T-helper 2 cell treated with Interferon-gamma antibody and Interleukin-4, amounts not matched to agents 5 μg/mL and 100 μg/mL, for 36 hours (primary cell): Measurements from ENCODE around the gene MAPK4.

Experiments used
- DNase-seq: peaks from one replicate; pipeline ENCODE4 v3.0.0; 2021; ENCODE audit warnings: low spot score
- H3K27ac Mint-ChIP-seq: one replicate; pipeline ENCODE4 v1.8.0; 2021; ENCODE audit warnings: mild to moderate bottlenecking, mixed read lengths
- H3K27me3 Mint-ChIP-seq: one replicate; pipeline ENCODE4 v1.8.0; 2021; ENCODE audit warnings: low read depth, mixed read lengths
- H3K36me3 Mint-ChIP-seq: one replicate; pipeline ENCODE4 v1.8.0; 2021; ENCODE audit warnings: low read depth, mixed read lengths
- H3K4me1 Mint-ChIP-seq: one replicate; pipeline ENCODE4 v1.8.0; 2021; ENCODE audit warnings: low read depth, mixed read lengths
- H3K4me3 Mint-ChIP-seq: one replicate; pipeline ENCODE4 v1.8.0; 2022; ENCODE audit warnings: mild to moderate bottlenecking, moderate library complexity, mixed read lengths
- H3K9me3 Mint-ChIP-seq: one replicate; pipeline ENCODE4 v1.8.0; 2021; ENCODE audit warnings: mixed read lengths

The MAPK4 gene

DNA sequence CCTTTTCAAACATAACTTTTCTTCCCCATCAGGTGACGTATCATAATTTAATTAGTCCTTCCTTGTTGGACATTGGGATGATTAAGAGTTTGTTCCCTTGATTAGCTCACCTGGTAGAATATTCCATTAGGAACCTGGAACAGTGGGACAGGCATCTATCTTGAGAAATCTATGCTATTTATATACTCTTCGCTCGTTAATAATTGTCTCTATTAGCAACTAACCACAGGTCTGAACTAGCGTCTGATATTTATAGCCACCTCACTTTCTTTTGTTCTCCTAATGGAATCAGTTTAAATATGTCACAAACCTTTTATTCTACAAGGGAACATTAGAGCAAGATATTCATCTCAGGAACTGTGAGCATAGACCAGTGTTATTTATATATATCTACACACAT lies 79.8 kb downstream of the MAPK4 start:
- Mint-ChIP-seq H3K4me1 (no peaks in the 10 kb centered on the region), H3K4me3 (no peak overlapping the region), H3K9me3 (no peaks in the 10 kb centered on the region), H3K27me3 (peaks cover 2% of the 10 kb centered on the region), H3K27ac (no peak overlapping the region), H3K36me3 (no peaks in the 10 kb centered on the region)
- no peak for DNase-seq

DNA sequence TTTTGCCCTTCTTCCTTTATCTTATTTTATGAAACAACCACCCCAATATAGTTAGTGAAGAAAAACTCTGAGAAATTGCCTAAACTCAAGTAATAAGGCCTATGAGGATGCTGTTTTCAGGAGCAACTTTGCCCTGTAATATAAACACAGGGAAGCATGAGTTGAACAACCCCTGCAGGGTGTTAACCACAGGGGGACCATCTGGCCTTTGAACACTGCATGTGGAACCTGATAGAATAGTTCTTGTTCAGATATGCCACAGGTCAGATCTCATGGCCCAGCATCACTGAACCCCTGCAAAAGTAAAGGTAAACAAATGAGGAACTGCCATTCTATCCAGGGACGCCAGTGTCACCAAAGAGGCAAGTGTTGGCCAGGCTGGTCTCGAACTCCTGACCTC lies 82.6 kb downstream of the MAPK4 start:
- Mint-ChIP-seq H3K36me3 (no peaks in the 10 kb centered on the region), H3K27ac (no peak overlapping the region), H3K4me3 (no peak overlapping the region), H3K9me3 (no peaks in the 10 kb centered on the region), H3K27me3 (peaks cover 2% of the 10 kb centered on the region), H3K4me1 (no peaks in the 10 kb centered on the region)
- no peak for DNase-seq

DNA sequence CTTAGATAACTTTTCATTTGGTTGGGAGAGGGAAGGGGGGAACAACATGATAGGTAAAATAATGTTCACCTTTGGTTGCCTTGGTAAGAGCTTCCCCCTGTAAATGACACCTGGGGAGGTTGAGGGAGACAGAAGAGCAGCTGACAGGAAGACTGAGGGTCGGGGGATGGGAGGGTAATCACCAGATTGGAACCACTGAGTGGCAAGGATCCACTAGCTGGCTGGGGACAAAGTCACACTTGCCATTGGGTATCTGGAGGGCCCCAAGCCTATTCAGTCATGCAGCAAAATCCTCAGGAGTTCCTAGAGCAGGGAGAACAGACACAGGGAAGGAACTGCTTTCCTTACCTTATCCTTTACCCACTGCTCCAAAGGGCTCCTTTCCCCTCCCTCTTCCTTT lies 84.3 kb downstream of the MAPK4 start:
- Mint-ChIP-seq H3K9me3 (no peaks in the 10 kb centered on the region), H3K4me3 (no peak overlapping the region), H3K36me3 (no peaks in the 10 kb centered on the region), H3K27me3 (peaks cover 2% of the 10 kb centered on the region), H3K4me1 (no peaks in the 10 kb centered on the region), H3K27ac (no peak overlapping the region)
- no peak for DNase-seq

DNA sequence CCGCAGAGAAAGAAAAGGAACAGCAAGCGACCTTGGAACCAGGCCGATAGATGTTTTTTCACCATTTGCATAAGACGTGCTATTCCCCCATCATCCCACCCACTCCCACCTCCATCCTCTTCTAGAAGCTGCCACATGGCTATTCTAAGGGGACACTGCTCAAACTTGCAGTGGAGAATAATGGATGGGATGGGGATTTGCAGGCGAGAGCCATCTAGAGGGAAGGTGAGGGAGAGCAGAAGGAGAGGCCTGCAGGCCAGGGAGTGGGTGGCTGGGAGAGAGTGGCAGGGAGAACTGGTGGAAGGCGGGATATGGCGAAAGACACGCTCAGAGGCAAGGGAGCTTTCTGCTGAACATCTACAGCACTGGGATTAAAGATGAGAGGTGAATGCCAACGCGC lies 84.9 kb downstream of the MAPK4 start:
- no peaks in the 10 kb centered on the region for H3K9me3 Mint-ChIP-seq
- H3K27me3 Mint-ChIP-seq: peaks cover 2% of the 10 kb centered on the region
- DNase-seq: no peak
- H3K4me3 Mint-ChIP-seq: no peak overlapping the region
- H3K36me3 Mint-ChIP-seq: no peaks in the 10 kb centered on the region
- no peak overlapping the region for H3K27ac Mint-ChIP-seq
- H3K4me1 Mint-ChIP-seq: no peaks in the 10 kb centered on the region

DNA sequence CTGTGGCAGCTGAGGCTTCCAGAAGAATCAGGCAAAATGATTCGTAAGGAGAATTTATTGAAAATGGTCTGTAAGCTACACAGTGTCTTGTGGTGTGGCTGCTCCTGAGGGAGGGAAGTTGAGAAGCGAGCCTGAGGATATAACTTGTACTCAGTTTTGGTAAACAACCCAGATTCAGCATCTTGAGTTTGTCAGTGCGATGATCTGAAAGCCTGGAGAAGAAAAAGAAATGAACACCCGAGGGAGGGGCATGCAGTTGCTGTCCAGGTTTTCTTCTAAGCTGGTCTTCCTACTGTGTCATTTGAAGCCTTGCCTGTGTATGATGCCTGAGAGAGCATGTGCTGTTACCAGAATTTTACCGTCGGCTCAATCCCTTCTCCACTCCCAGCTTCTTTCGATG lies 87.3 kb downstream of the MAPK4 start:
- H3K27me3 Mint-ChIP-seq: no peaks in the 10 kb centered on the region
- no peak overlapping the region for H3K4me3 Mint-ChIP-seq
- H3K9me3 Mint-ChIP-seq: no peaks in the 10 kb centered on the region
- no peaks in the 10 kb centered on the region for H3K36me3 Mint-ChIP-seq
- H3K4me1 Mint-ChIP-seq: no peaks in the 10 kb centered on the region
- H3K27ac Mint-ChIP-seq: no peak overlapping the region
- DNase-seq: no peak

DNA sequence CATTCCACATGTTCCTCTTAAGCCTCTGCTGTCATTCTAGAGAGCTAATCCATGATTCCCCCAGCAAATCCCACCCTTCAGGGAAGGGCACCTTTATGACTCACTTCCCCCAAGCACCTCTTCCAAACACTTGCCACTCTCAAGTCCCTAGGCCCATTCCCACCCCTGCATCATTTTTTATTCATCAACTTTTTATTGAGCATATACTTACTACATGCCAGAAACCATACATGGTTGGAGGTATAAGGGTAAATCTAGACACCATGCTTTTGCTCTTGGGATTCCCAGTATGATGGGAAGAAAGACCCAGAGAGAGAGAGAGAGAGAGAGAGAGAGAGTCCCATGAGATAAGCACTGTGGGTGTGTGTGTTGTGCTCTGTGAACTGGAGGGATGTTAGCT lies 87.9 kb downstream of the MAPK4 start:
- H3K36me3 Mint-ChIP-seq: no peaks in the 10 kb centered on the region
- H3K27me3 Mint-ChIP-seq: no peaks in the 10 kb centered on the region
- DNase-seq: no peak
- H3K27ac Mint-ChIP-seq: no peak overlapping the region
- no peaks in the 10 kb centered on the region for H3K4me1 Mint-ChIP-seq
- no peak overlapping the region for H3K4me3 Mint-ChIP-seq
- H3K9me3 Mint-ChIP-seq: no peaks in the 10 kb centered on the region

DNA sequence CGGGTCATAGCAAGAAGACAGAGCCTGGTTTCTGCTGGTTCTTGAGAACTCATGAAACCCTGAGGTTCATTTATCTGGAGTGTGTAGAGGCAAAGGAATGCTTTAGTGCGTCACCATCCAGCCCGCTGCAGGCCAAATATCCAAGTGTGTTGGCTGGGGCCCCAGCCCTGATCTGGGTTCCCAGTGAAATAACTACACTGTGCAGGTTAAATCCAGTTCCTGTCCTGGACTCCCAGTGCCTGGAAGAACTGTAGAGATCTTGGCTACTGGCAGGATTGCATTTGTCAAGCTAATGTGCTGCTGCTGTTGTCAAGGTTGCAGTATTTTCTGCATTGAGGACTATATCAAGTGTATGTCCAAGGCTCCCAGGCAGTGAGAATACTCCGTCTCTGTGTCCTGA lies 89.9 kb downstream of the MAPK4 start:
- Mint-ChIP-seq H3K9me3 (no peaks in the 10 kb centered on the region), H3K36me3 (no peaks in the 10 kb centered on the region), H3K4me1 (no peaks in the 10 kb centered on the region), H3K27ac (no peak overlapping the region), H3K27me3 (no peaks in the 10 kb centered on the region), H3K4me3 (no peak overlapping the region)
- DNase-seq: no peak

DNA sequence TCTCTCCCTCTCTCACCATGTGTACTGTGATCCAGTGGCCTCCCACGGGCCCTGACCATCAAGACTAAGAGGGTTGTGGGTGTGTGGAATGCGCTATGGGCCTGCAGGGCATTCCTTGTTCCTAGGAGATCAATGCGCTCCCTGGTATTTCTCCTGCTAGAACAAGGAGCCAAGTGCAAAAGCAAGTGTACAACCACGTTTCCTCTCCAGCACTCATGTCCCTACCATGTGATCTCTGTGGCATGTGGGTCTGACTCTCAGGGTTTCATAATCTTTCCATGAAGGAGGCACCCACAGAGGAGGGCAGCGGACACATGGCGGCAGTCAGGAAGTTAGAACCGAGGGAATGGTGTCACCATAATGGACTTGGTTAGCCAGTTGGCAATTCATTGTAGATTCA lies 91.4 kb downstream of the MAPK4 start:
- no peak for DNase-seq
- no peaks in the 10 kb centered on the region for H3K9me3 Mint-ChIP-seq
- no peaks in the 10 kb centered on the region for H3K27me3 Mint-ChIP-seq
- H3K36me3 Mint-ChIP-seq: no peaks in the 10 kb centered on the region
- no peaks in the 10 kb centered on the region for H3K4me1 Mint-ChIP-seq
- H3K27ac Mint-ChIP-seq: no peak overlapping the region
- no peak overlapping the region for H3K4me3 Mint-ChIP-seq

DNA sequence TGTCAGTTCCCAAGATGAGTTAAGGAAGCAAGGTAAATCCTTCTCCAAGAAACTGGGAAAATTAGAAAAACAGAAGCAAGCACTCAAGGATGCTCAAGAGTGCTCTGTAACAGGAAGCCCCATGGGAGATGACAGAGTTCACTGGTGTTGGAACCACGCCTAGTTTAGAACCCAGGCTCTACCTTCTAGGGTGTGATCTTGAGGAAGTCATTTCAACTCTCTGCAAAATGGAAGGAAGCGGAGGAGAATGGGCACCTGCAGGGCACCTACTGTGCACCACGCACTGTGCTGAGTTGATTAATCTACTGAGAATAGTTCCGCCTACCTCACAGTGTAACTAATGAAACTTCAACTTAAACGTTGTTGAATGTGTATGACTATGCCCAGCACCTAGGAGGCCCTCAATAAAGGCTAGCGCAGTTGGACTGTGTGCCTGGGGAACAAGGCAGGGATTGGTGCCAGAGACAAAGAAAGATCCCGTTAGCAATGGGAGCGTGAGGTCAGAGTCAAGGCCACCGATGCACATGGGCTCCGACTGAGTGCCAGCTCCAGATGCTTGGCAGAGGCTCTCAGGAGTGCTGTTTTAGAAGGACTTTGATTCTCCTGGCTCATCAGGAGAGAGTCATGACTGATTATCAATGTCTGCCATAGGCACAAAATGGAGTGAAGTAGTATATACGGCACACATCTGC lies 93.7 kb downstream of the MAPK4 start:
- Mint-ChIP-seq H3K9me3 (no peaks in the 10 kb centered on the region), H3K27ac (no peak overlapping the region), H3K36me3 (no peaks in the 10 kb centered on the region), H3K4me3 (no peak overlapping the region), H3K27me3 (no peaks in the 10 kb centered on the region), H3K4me1 (no peaks in the 10 kb centered on the region)
- DNase-seq: no peak

DNA sequence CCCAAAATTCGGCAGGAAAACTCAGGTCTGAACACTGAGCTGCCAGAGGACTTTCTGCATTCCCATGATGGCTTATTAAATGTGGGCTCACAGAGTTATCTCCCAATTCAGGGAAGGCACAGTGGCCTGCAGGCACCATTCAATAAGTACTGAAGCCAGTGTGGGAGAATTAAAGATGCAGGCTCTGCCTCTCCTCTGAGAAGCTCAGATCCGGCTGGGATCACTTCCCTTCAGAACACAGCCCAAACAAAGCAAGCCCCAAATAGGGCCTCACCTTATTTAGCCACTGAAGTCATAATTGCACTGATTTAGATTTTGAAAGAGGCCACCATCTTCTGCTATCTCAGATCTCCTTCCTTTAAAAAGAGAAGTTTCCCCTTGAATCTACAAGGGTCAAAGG lies 94.3 kb downstream of the MAPK4 start:
- no peaks in the 10 kb centered on the region for H3K27me3 Mint-ChIP-seq
- no peaks in the 10 kb centered on the region for H3K4me1 Mint-ChIP-seq
- H3K9me3 Mint-ChIP-seq: no peaks in the 10 kb centered on the region
- H3K4me3 Mint-ChIP-seq: no peak overlapping the region
- H3K36me3 Mint-ChIP-seq: no peaks in the 10 kb centered on the region
- H3K27ac Mint-ChIP-seq: no peak overlapping the region
- no peak for DNase-seq

DNA sequence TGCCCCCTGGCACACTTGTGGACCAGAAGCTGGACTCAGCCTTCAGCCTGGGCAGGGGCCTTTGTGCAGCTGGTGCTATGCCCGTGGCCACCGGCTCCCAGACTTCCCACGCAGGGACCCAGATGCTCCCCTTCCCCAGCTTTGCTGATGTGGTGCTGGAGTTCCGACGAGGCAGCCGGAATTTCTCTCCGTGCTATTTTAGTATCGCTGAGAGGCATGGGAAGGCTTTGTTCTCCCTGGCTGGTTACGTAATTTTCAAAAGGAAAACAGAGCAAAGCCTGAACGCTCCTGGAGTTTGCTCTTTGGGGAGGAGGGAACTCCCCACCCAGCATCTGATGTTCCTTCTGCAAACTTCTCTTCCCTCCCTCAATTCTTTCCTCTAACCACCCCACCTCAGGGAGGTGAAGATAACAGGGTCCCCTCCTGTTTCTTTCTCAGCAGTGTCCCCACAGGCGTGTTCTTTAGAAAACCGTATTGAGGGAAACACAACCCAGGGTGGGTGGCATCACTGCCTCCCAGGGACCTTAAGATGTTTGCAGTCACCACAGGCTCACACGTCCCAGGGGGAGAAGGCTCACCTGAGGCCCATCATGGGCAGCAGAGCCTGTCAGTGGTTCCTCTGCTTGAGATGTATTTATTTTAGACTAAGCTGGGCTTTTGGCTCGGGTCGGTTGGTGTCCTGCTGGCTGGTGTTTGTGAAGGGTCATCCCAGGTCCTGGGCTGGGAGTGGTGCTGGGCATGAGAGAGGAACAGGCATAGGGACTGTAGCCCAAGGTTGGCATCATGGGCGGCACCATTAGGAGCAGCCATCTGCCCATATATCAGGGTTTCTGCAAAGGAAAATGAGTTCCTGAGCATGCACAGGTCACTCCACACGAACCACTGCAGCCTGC lies 95.0 kb downstream of the MAPK4 start:
- H3K4me3 Mint-ChIP-seq: no peak overlapping the region
- H3K9me3 Mint-ChIP-seq: no peaks in the 10 kb centered on the region
- H3K27me3 Mint-ChIP-seq: no peaks in the 10 kb centered on the region
- DNase-seq: no peak
- no peaks in the 10 kb centered on the region for H3K36me3 Mint-ChIP-seq
- no peaks in the 10 kb centered on the region for H3K4me1 Mint-ChIP-seq
- H3K27ac Mint-ChIP-seq: no peak overlapping the region

DNA sequence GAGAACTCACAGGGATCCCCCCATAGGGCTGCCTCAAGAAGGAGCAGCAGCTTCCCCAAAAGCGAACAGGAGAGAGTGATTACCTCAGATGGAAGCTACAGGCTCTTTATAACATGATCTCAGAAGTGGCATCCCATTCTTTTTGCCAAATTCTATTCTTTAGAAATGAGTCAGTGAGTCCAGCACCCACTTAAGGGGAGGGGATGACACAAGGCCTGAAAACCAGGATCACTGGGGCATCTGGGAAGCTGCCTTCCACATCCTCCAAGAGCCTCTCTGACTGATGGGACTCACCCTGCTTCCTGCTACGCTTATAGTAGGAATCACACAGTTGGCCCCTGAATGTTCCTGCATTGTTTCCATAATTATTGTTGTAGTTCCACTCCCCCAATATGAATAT lies 96.5 kb downstream of the MAPK4 start:
- no peak for DNase-seq
- H3K36me3 Mint-ChIP-seq: no peaks in the 10 kb centered on the region
- no peaks in the 10 kb centered on the region for H3K27me3 Mint-ChIP-seq
- H3K4me3 Mint-ChIP-seq: no peak overlapping the region
- H3K4me1 Mint-ChIP-seq: no peaks in the 10 kb centered on the region
- peaks cover 4% of the 10 kb centered on the region for H3K9me3 Mint-ChIP-seq
- H3K27ac Mint-ChIP-seq: no peak overlapping the region

DNA sequence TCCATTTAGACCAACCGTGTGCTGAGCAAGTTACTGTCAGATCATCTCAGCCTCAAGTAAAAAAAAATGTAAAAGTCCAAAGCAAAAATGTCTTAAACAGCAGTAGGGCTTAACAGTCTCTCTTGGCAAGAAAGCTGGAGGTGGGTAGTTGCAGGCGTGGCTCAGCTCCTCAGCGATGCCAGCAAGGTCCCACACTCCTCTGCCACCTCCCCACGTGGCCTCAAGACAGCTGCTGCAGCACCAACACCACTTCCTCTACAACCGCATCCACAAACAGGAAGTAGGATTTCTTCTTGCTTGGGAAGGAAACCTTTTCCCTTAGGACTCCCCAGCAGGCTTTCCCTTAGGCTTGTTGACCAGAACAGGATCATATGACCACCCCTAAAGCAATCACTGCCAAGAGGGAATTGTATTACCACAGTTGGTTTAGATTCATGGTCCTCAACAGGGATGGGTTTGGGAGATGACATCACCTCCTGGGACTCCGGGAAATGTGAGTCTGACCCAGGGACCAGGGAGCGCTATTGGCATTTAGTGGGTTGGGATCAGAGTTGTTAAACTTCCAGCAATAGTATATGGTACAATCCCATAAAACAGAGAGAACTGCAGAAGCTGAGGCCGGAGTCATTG lies 97.1 kb downstream of the MAPK4 start:
- Mint-ChIP-seq H3K4me1 (no peaks in the 10 kb centered on the region), H3K36me3 (no peaks in the 10 kb centered on the region), H3K27me3 (no peaks in the 10 kb centered on the region), H3K27ac (no peak overlapping the region), H3K4me3 (no peak overlapping the region), H3K9me3 (peaks cover 4% of the 10 kb centered on the region)
- no peak for DNase-seq

DNA sequence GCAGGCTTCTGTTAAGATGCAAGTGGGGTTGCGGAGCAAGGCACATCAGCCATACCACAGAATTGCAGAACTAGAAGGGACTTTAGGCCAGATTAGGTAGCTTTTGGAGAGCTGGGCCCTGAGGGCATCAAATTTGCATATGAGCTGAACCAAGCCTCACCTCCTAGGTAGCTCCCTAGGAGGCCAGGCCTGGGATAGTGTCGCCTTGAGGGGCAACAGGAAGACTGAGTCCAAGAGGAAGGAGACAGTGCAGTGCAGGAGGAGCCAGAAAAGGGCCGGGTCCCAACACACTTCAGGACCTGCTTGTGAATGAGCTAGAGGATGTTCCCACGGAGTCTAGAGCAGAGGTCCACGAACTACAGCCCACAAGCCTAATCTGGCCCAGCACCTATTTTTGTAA lies 98.7 kb downstream of the MAPK4 start:
- no peak overlapping the region for H3K27ac Mint-ChIP-seq
- DNase-seq: no peak
- H3K4me3 Mint-ChIP-seq: no peak overlapping the region
- peaks cover 4% of the 10 kb centered on the region for H3K9me3 Mint-ChIP-seq
- H3K27me3 Mint-ChIP-seq: no peaks in the 10 kb centered on the region
- no peaks in the 10 kb centered on the region for H3K4me1 Mint-ChIP-seq
- H3K36me3 Mint-ChIP-seq: no peaks in the 10 kb centered on the region
